ENCODE data around the gene PEDS1. TPM values are rescaled to one million over a fixed set of nuclear protein-coding genes. Genes with fewer than 3 reads are reported as not detected.

Gene PEDS1
- total RNA-seq, 2 donors from 2014 or later, result 34.5 to 54.8 TPM

Other genes starting within 250 kb of the PEDS1 start
- 10 to 100 TPM in 1 of 2 donors, 1 to 10 TPM in 1; 9.2 to 15.2 TPM for gene SPATA2, start 238.2 kb downstream of the PEDS1 start, total RNA-seq
- gene RNF114, start 217.3 kb downstream of the PEDS1 start, total RNA-seq, result 100 to 1,000 TPM; 166 to 239 TPM
- 1 to 10 TPM; 1.0 to 7.4 TPM for gene SNAI1, start 170.7 kb downstream of the PEDS1 start, total RNA-seq
- gene UBE2V1, start 40.6 kb downstream of the PEDS1 start, total RNA-seq, result 10 to 100 TPM; 47.1 to 64.7 TPM
- gene CEBPB, start 37.1 kb upstream of the PEDS1 start, total RNA-seq, result 10 to 100 TPM; 72.8 to 77.2 TPM